HG03469 (cell line): ENCODE data around the gene TMEM181.
"Not testable (repeated sequence)": the region's sequence is repeated elsewhere in the genome, so short reads cannot be mapped to it uniquely, and the experiment has no call there.

Experiments
- ATAC-seq: cut with Tn5 transposase; IDR thresholded peaks from one replicate; pipeline ENCODE4 v1.9.1; 2021; ENCODE audit warnings: mild to moderate bottlenecking, moderate library complexity, moderate number of reproducible peaks; ENCODE audit not compliant: unreplicated experiment

The TMEM181 gene

GRCh38 chr6:158620963-158621693, 61.2 kb downstream of the TMEM181 start:
- no peak for ATAC-seq

- no peak for ATAC-seq
These were observed 62.0 kb downstream of the TMEM181 start for GRCh38 chr6:158621694-158622544.

- ATAC-seq, result no peak
These were observed 62.8 kb downstream of the TMEM181 start for GRCh38 chr6:158622545-158623190.

GRCh38 chr6:158624684-158625682, 65.1 kb downstream of the TMEM181 start:
- ATAC-seq, result no peak

GRCh38 chr6:158625881-158626305, 66.0 kb downstream of the TMEM181 start:
- no peak for ATAC-seq

GRCh38 chr6:158626360-158627167, 66.7 kb downstream of the TMEM181 start:
- no peak for ATAC-seq

GRCh38 chr6:158627168-158627939, 67.5 kb downstream of the TMEM181 start:
- no peak for ATAC-seq

- no peak for ATAC-seq
These were observed 68.0 kb downstream of the TMEM181 start for GRCh38 chr6:158627940-158628211.

- no peak for ATAC-seq
These were observed 68.7 kb downstream of the TMEM181 start for GRCh38 chr6:158628542-158628941.

GRCh38 chr6:158629367-158630221, 69.7 kb downstream of the TMEM181 start:
- no peak for ATAC-seq

- no peak for ATAC-seq
These were observed 71.2 kb downstream of the TMEM181 start for GRCh38 chr6:158630938-158631616.

GRCh38 chr6:158631678-158632537, 72.0 kb downstream of the TMEM181 start:
- no peak for ATAC-seq

GRCh38 chr6:158632538-158633119, 72.7 kb downstream of the TMEM181 start:
- ATAC-seq, result not testable (repeated sequence)

- no peak for ATAC-seq
These were observed 73.2 kb downstream of the TMEM181 start for GRCh38 chr6:158633127-158633526.

- ATAC-seq, result no peak
These were observed 75.0 kb downstream of the TMEM181 start for GRCh38 chr6:158634695-158635426.
